HAP-1 (cell line): Measurements from ENCODE around the gene KIF21A.
"Not testable (repeated sequence)": the region's sequence is repeated elsewhere in the genome, so short reads cannot be mapped to it uniquely, and the experiment has no call there.

Source experiments
- DNase-seq, 2 experiments: peaks; one replicate each; pipeline ENCODE4 v3.0.0-alpha.2; 2016 to 2020; ENCODE audit warnings: low spot score in 2 of 2
- H3K27me3 ChIP-seq: fragments of 250-450 bp; sonication (Bioruptor Pico); 2 replicates; pipeline ENCODE4 v1.5.1; 2020; ENCODE audit warnings: low read depth, mild to moderate bottlenecking, moderate library complexity
- H3K36me3 ChIP-seq: fragments of 250-450 bp; sonication (Bioruptor Pico); replicated peaks from 2 replicates; pipeline ENCODE4 v1.5.1; 2020; ENCODE audit warnings: mild to moderate bottlenecking
- H3K4me1 ChIP-seq: fragments of 250-450 bp; sonication (Bioruptor Pico); 2 replicates; pipeline ENCODE4 v1.5.1; 2020; ENCODE audit warnings: mild to moderate bottlenecking
- H3K4me3 ChIP-seq: fragments of 250-450 bp; sonication (Bioruptor Pico); 2 replicates; pipeline ENCODE4 v1.5.1; 2020; ENCODE audit warnings: mild to moderate bottlenecking, moderate library complexity
- H3K9me3 ChIP-seq: fragments of 250-450 bp; sonication (Bioruptor Pico); 2 replicates; pipeline ENCODE4 v1.5.1; 2020; ENCODE audit warnings: mild to moderate bottlenecking, moderate library complexity
- in situ Hi-C: fragments of 300-500 bp; cut with MboI; formaldehyde crosslinking; loops from 3 replicates; pipeline ENCODE4 v1.14.3; 2020; ENCODE audit warnings: low sequenced_read_pairs, inconsistent platforms, mixed read lengths

Gene KIF21A, protein sequence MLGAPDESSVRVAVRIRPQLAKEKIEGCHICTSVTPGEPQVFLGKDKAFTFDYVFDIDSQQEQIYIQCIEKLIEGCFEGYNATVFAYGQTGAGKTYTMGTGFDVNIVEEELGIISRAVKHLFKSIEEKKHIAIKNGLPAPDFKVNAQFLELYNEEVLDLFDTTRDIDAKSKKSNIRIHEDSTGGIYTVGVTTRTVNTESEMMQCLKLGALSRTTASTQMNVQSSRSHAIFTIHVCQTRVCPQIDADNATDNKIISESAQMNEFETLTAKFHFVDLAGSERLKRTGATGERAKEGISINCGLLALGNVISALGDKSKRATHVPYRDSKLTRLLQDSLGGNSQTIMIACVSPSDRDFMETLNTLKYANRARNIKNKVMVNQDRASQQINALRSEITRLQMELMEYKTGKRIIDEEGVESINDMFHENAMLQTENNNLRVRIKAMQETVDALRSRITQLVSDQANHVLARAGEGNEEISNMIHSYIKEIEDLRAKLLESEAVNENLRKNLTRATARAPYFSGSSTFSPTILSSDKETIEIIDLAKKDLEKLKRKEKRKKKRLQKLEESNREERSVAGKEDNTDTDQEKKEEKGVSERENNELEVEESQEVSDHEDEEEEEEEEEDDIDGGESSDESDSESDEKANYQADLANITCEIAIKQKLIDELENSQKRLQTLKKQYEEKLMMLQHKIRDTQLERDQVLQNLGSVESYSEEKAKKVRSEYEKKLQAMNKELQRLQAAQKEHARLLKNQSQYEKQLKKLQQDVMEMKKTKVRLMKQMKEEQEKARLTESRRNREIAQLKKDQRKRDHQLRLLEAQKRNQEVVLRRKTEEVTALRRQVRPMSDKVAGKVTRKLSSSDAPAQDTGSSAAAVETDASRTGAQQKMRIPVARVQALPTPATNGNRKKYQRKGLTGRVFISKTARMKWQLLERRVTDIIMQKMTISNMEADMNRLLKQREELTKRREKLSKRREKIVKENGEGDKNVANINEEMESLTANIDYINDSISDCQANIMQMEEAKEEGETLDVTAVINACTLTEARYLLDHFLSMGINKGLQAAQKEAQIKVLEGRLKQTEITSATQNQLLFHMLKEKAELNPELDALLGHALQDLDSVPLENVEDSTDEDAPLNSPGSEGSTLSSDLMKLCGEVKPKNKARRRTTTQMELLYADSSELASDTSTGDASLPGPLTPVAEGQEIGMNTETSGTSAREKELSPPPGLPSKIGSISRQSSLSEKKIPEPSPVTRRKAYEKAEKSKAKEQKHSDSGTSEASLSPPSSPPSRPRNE (N-terminal part only)

DNA sequence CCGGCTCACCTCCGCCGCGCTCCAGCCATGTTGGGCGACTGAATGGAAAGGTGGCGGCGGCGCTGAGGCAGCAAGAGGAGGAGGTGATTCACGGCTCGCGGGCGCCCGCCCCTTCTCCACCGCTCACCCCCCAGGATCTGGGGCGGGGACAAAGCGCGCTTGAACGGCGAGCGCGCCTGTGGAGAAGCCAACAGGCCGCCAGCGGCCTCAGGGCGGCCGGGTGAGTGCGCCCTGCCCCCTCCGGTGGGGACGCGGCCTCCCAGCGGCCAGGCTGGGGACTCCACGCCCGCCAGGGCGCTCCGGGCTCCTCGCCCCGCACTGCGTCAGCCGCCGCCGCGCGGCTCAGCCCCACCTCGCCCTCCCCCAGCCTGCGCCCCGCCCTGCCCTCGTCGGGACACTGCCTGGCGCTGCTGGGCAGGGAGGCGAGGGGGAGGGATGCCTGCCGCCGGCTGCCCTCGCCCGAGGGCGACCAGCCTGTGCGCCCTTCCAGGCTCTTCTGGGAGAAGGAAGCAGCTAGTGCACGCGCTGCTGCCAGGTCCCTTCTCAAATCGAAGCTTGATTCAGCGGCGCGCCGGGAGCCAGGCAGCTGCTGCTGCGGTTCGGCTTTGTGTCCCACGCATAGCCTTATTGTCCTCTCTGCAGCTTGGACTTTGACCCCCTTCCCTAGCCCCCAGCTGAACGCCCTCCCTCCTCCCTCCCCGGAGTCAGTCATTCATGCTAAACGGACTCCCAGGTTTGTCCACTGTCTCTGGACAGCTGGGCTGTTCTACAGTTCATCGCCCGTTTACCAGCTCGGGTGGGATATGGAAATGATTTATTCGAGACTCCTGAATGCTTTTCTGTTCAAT is at the start of gene KIF21A:
Gene KIF21A (minus strand): TSS at position 40 of the 848 bp plus-strand sequence. CDS start 150 bp downstream, outside the sequence.
- H3K27me3 ChIP-seq: no peaks in the 10 kb centered on the region

DNA sequence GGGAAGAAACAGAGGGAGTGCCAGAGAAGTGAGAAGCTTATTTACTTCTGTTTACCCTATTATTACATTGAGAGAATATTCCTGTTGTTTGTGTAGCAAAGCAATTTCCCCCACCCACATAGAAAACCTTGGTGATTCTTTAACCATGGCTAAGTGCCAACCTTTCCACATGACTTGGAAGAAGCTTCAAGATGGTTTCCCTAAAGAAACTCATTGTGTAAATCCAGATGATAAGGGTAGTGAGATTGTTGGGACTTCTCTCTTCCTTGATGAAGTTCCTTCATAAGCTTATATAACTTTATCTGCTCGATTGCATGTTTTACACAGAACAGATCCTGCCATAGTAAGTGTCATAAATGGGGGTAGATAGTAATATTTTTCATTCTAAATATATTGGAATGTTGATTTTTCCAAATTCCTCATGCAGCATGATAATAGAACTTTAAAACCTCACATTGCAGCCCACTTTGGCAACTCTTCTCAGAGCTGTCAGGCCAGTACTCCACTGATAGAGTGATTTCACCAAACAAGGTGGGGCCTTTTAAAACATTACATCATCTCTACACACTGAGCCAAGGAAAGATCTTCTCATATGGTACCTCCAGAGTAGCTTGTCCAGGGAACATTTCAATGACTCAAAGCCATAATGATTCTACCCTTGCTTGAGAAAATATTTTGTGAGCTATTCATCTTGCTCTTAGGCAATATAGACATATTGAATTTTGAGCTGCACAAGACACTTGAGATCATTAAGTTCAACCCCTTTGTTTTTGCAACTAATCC is 47.8 kb upstream of the KIF21A start:
- H3K4me3 ChIP-seq: no peak overlapping the region

More for the DNA sequence above, at the start of gene KIF21A:
- in situ Hi-C loops: no loop called here
- Histone ChIP-seq H3K4me1 (peaks cover 24% of the 10 kb centered on the region), H3K9me3 (no peaks in the 10 kb centered on the region), H3K4me3 (peak within 1 kb of the TSS; percentile 61), H3K36me3 (no peaks in the 10 kb centered on the region)
- DNase-seq: peak; percentile 87 to 90

DNA sequence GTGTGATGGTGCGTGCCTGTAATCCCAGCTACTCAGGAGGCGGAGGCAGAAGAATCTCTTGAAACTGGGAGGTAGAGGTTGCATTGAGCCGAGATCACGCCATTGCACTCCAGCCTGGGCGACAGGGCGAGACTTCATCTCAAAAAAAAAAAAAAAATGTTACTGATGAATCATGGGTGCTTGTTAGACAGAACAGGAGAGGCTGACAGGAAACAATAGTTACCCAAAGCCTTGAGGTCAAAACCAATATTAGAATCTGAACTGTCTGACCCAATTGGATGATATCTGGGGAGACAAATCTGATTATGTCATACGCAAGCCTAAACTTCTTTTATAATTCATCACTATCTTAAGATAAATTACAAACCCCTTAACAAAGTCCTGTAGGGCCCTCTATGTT is 40.7 kb upstream of the KIF21A start:
- Histone ChIP-seq H3K27me3 (no peaks in the 10 kb centered on the region), H3K4me3 (no peak overlapping the region), H3K36me3 (no peaks in the 10 kb centered on the region), H3K4me1 (peaks cover 11% of the 10 kb centered on the region), H3K9me3 (no peaks in the 10 kb centered on the region)
- in situ Hi-C loops: no loop called here
- no peak for DNase-seq

More for the DNA sequence above, 47.8 kb upstream of the KIF21A start:
- no peaks in the 10 kb centered on the region for H3K9me3 ChIP-seq
- DNase-seq: no peak
- H3K4me1 ChIP-seq: no peaks in the 10 kb centered on the region
- in situ Hi-C loops: no loop called here
- no peaks in the 10 kb centered on the region for H3K27me3 ChIP-seq
- no peaks in the 10 kb centered on the region for H3K36me3 ChIP-seq

DNA sequence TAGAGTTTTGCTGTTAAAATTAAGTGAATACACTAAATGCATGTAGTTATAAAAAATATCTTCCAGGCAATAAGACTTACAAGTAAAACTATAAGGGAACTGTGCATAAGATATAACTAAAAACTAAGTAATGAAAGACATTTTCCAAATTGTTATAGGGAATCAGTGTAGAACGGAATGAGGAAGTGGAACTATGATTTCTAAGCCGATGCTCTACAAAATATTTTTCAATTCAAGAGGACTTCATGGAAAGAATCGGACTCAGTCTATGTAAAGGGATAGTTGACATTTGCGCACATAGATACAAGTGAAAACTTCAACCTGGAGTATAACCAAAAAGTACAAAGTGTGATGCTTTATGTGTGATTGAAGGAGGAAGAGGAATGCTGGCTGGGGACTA is 40.1 kb upstream of the KIF21A start:
- H3K36me3 ChIP-seq: no peaks in the 10 kb centered on the region
- H3K27me3 ChIP-seq: no peaks in the 10 kb centered on the region
- no peaks in the 10 kb centered on the region for H3K9me3 ChIP-seq
- in situ Hi-C loops: no loop called here
- no peak overlapping the region for H3K4me3 ChIP-seq
- DNase-seq: no peak
- H3K4me1 ChIP-seq: peaks cover 11% of the 10 kb centered on the region

DNA sequence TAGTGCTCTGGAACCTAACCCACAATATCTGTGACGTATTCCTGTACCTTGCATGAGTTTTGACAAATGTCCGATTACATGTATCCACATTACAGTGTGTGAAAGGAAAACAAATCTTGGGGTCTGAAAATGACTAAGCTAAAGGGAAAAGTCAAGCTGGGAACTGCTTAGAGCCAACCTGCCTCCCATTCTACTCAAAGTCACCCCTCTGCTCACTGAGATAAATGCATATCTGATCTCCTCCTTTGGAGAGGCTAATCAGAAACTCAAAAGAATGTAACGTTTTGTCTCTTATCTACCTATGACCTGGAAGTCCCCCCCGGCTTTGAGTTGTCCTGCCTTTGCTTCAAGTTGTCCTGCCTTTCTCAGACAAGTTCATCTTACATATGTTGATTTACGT is 34.0 kb upstream of the KIF21A start:
- no peaks in the 10 kb centered on the region for H3K9me3 ChIP-seq
- no peak overlapping the region for H3K4me3 ChIP-seq
- no peaks in the 10 kb centered on the region for H3K27me3 ChIP-seq
- H3K36me3 ChIP-seq: no peaks in the 10 kb centered on the region
- DNase-seq: no peak
- in situ Hi-C loops: no loop called here
- no peaks in the 10 kb centered on the region for H3K4me1 ChIP-seq

DNA sequence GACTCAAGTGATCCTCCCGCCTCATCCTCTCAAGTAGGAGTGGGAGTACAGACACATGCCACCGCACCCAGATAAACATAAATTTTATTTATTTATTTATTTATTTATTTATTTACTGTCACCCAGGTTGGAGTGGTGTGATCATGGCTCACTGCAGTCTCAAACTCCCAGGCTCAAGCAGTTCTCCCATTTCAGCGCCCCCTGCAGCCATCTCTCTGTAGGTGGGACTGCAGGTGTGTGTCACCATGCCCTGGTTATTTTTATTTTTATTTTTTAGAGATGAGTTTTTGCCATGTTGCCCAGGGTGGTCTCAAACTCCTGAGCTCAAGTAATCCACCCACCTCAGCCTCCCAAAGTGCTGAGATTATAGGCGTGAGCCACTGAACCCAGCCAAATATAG is 33.2 kb upstream of the KIF21A start:
- Histone ChIP-seq H3K4me3 (no peak overlapping the region), H3K36me3 (no peaks in the 10 kb centered on the region), H3K9me3 (no peaks in the 10 kb centered on the region), H3K4me1 (no peaks in the 10 kb centered on the region), H3K27me3 (no peaks in the 10 kb centered on the region)
- no peak for DNase-seq
- in situ Hi-C loops: no loop called here

DNA sequence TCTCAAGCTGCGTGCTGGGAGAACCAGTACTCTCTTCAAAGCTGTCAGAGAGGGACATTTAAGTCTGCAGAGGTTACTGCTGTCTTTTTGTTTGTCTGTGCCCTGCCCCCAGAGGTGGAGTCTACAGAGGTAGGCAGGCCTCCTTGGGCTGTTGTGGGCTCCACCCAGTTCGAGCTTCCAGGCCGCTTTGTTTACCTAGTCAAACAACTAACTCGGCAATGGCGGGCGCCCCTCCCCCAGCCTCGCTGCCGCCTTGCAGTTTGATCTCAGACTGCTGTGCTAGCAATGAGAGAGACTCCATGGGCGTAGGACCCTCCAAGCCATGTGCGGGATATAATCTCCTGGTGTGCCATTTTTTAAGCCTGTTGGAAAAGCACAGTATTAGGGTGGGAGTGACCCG is 32.2 kb upstream of the KIF21A start:
- H3K4me3 ChIP-seq, H3K4me1 ChIP-seq, DNase-seq, H3K27me3 ChIP-seq, H3K9me3 ChIP-seq, H3K36me3 ChIP-seq, in situ Hi-C loops: not testable (repeated sequence)

DNA sequence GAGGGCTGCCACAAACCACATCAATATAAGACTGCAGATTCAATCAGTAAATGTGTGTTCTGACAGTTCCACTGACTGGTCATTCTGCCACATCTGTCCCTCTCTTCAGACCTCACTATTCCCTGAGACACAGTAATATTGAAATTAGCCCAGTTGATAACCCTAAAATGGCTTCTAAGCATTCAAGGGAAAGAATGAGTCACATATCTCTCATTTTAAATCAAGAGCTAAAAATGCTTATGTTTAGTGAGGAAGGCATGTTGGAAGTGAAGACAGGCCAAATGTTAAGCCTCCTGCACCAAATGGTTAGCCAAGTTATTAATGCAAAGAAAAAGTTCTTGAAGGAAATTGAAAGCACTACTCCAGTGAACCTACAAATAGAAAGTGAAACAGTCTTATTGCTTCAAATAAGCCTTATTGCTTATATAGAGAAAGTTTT is 24.5 kb upstream of the KIF21A start:
- in situ Hi-C loops: no loop called here
- no peak overlapping the region for H3K4me3 ChIP-seq
- no peaks in the 10 kb centered on the region for H3K4me1 ChIP-seq
- no peaks in the 10 kb centered on the region for H3K9me3 ChIP-seq
- H3K36me3 ChIP-seq: no peaks in the 10 kb centered on the region
- no peaks in the 10 kb centered on the region for H3K27me3 ChIP-seq
- DNase-seq: no peak

DNA sequence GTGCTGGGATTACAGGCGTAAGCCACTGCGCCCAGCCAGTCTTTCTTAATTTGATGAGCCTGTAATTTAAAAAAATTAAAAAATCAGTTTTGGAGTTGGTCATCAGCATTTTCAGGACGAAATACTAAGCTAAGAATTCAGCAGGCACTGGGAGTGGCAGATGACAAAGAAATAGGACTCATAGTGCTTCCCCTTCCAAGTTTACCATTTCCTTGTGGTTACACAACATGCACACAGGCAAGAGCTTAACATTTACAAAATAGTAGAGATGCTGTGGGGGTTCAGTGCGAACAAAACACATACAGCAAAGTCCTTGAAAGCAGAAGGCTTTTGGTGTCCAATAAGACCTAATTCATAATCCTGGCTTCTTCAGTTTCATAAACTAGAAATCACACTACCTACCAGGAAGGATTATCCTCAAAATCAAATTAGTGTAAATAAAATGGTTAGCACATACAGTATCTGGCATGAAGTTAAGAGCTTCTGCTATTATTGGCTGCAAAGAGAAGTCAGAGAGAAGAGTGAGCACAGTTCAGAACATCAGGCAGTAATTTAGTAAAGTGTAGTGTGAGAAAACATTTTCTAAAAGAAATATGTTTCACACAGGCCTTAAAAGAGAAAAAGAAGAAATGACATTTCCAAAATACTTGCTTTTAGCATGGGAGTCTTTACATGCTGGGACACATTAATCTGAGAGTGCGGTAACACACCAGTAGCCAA is 22.2 kb upstream of the KIF21A start:
- in situ Hi-C loops: no loop called here
- Histone ChIP-seq H3K9me3 (no peaks in the 10 kb centered on the region), H3K27me3 (no peaks in the 10 kb centered on the region)

DNA sequence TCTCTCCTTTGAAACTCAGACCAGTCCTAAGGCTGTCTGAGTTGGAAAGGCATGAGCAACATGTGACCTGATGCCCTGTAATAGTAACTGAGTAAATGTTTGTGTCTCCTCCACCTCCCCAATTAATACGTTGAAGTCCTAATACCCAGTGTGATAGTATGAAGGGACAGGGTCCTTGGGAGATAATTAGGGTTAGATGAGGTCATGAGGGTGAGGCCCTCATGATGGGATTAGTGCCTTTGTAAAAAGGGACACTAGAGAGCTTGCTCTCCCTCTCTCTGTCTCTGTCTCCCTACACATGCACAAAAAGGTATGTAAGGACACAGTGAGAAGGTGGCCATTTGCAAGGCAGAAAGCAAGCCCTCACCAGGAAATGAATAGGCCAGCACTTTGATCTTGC is 18.1 kb upstream of the KIF21A start:
- Histone ChIP-seq H3K36me3 (no peaks in the 10 kb centered on the region), H3K27me3 (no peaks in the 10 kb centered on the region), H3K4me3 (no peak overlapping the region), H3K4me1 (no peaks in the 10 kb centered on the region; the same call in 1 of the 2 replicates), H3K9me3 (no peaks in the 10 kb centered on the region)
- DNase-seq: no peak
- in situ Hi-C loops: no loop called here

More for the DNA sequence above, 22.2 kb upstream of the KIF21A start:
- H3K4me1 ChIP-seq: no peaks in the 10 kb centered on the region; the same call in 1 of the 2 replicates
- no peak overlapping the region for H3K4me3 ChIP-seq
- no peaks in the 10 kb centered on the region for H3K36me3 ChIP-seq
- no peak for DNase-seq

DNA sequence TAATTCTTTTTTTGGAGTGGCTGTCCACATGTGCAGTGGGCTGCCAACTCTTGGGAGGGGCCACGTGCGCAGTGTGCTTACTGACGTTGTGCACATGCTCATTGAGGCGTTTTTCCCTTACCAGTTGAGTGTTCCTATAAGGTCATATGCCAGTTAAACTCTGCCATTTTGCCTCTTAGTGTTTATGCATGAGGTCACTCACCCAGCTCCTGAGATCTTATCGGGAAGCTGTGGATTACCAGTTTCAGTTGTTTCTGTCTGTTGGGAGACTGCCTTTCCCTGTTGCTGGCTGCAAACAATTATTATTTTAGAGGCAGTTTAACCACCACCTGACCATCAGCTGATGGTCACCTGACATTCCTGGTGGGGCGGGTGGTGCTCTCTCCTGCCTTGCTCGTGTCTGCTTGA is 16.1 kb upstream of the KIF21A start:
- Histone ChIP-seq H3K4me3 (no peak overlapping the region), H3K9me3 (no peaks in the 10 kb centered on the region), H3K4me1 (no peaks in the 10 kb centered on the region; the same call in 1 of the 2 replicates), H3K36me3 (no peaks in the 10 kb centered on the region), H3K27me3 (no peaks in the 10 kb centered on the region)
- in situ Hi-C loops: no loop called here
- no peak for DNase-seq

DNA sequence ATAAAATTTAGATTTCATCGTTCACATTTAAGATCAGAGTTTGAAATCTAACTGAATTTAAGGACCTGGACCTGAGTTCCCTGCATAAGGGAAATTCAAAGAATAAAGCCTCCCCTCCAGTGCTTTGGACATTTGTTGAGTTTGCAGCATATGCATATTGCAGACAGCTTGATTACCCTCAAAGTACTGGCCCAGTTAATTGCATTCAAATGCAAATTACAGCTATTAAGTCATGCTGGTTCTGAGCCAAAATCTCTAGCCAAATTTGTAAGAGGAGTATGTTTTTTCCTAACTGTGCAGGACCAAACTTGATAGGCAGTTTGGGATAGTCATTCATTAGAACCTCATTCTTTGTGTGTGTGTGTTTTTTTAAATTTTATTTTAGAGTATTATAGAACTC is 9.1 kb upstream of the KIF21A start:
- Histone ChIP-seq H3K36me3 (no peaks in the 10 kb centered on the region), H3K4me3 (no peak overlapping the region), H3K4me1 (peaks cover 6% of the 10 kb centered on the region), H3K27me3 (peaks cover 3% of the 10 kb centered on the region; the same call in 1 of the 2 replicates), H3K9me3 (no peaks in the 10 kb centered on the region)
- peak; percentile 12 to 57 for DNase-seq
- in situ Hi-C loops: no loop called here
